Right atrium auricular region (tissue), 2 donors: ENCODE results near the gene DMP1. TPM values are rescaled to one million over a fixed set of nuclear protein-coding genes. Genes with fewer than 3 reads are reported as not detected.
"Not testable (repeated sequence)": the region's sequence is repeated elsewhere in the genome, so short reads cannot be mapped to it uniquely, and the experiment has no call there.

Experiments used
- DNase-seq: peaks from one replicate; pipeline ENCODE4 v3.0.0-alpha.2; 2019; ENCODE audit warnings: low spot score
- H3K27ac ChIP-seq, 2 donors: fragments of 200-600 bp; sonication (generic); 1 replicate in 1 of 2; 2 replicates in 1 of 2; pipeline ENCODE4 v1.5.1; 2016 to 2019
- H3K27me3 ChIP-seq, 2 donors: fragments of 200-600 bp; sonication (generic); one replicate each; pipeline versions ENCODE4 v1.5.1 to v1.6.0; 2017 to 2019
- H3K36me3 ChIP-seq: fragments of 200-600 bp; sonication (generic); one replicate; pipeline ENCODE4 v1.5.1; 2016
- H3K4me1 ChIP-seq, 2 donors: fragments of 200-600 bp; sonication (generic); one replicate each; pipeline versions ENCODE4 v1.5.1 to v1.6.0; 2017 to 2019
- H3K4me3 ChIP-seq, 2 donors: fragments of 200-600 bp; sonication (generic); 1 replicate in 1 of 2; 2 replicates in 1 of 2; pipeline ENCODE4 v1.5.1; 2017 to 2019; ENCODE audit warnings: mild to moderate bottlenecking in 1 of 2, moderate library complexity in 1 of 2
- H3K9me3 ChIP-seq, 2 donors: fragments of 200-600 bp; sonication (generic); one replicate each; pipeline ENCODE4 v1.5.1; 2019
- CTCF ChIP-seq, 2 donors: fragments of 200-600 bp; sonication (generic); IDR thresholded peaks; one replicate each; pipeline ENCODE4 v1.5.1; 2019; ENCODE audit warnings: antibody characterized with exemption in 2 of 2
- total RNA-seq, 2 donors: library from RNA; depleted of rRNA; stranded (reverse); fragments of >200 nt; gene quantifications; one replicate each; pipeline ENCODE4 v1.1.0, GENCODE V29; 2016

Gene DMP1
- total RNA-seq, 2 donors from 2014 or later, result not detected

GRCh38 chr4:87680271-87680670, 30.2 kb downstream of the DMP1 start:
- Histone ChIP-seq H3K27me3 (no peaks in the 10 kb centered on the region), H3K4me1 (no peaks in the 10 kb centered on the region), H3K27ac (peak overlapping the region in 1 of 2 donors; percentile 21), H3K4me3 (no peak overlapping the region), H3K36me3 (no peaks in the 10 kb centered on the region), H3K9me3 (peaks cover 0 to 3% of the 10 kb centered on the region in 2 donors)
- TF ChIP-seq CTCF (IDR thresholded peaks at IDR 0.05), result no peak
- no peak for DNase-seq

- no peaks in the 10 kb centered on the region for H3K36me3 ChIP-seq
- H3K27ac ChIP-seq, result no peak overlapping the region
- TF ChIP-seq CTCF (IDR thresholded peaks at IDR 0.05), result no peak
- no peak overlapping the region for H3K4me3 ChIP-seq
- no peak for DNase-seq
- H3K27me3 ChIP-seq, result no peaks in the 10 kb centered on the region
- H3K4me1 ChIP-seq, result no peaks in the 10 kb centered on the region
- peaks cover 0 to 14% of the 10 kb centered on the region in 2 donors for H3K9me3 ChIP-seq
These were observed 38.2 kb downstream of the DMP1 start for GRCh38 chr4:87688316-87688715.

- DNase-seq, H3K27ac ChIP-seq, H3K36me3 ChIP-seq, H3K4me1 ChIP-seq, H3K4me3 ChIP-seq, H3K27me3 ChIP-seq: not testable (repeated sequence)
- peaks cover 0 to 14% of the 10 kb centered on the region in 2 donors for H3K9me3 ChIP-seq
These were observed 40.9 kb downstream of the DMP1 start for GRCh38 chr4:87690947-87691346.

GRCh38 chr4:87692060-87692459, 42.0 kb downstream of the DMP1 start:
- DNase-seq, H3K4me3 ChIP-seq, H3K27ac ChIP-seq, H3K4me1 ChIP-seq, H3K36me3 ChIP-seq, H3K27me3 ChIP-seq: not testable (repeated sequence)
- H3K9me3 ChIP-seq, result peaks cover 0 to 14% of the 10 kb centered on the region in 2 donors

- Histone ChIP-seq H3K36me3 (no peaks in the 10 kb centered on the region), H3K4me1 (no peaks in the 10 kb centered on the region), H3K4me3 (no peak overlapping the region), H3K9me3 (peaks cover 0 to 3% of the 10 kb centered on the region in 2 donors), H3K27ac (no peak overlapping the region), H3K27me3 (no peaks in the 10 kb centered on the region)
- no peak for TF ChIP-seq CTCF (IDR thresholded peaks at IDR 0.05)
- DNase-seq, result no peak
These were observed 47.2 kb downstream of the DMP1 start for GRCh38 chr4:87697272-87697671.

GRCh38 chr4:87697945-87698344, 47.9 kb downstream of the DMP1 start:
- no peaks in the 10 kb centered on the region for H3K36me3 ChIP-seq
- H3K27ac ChIP-seq, result no peak overlapping the region
- no peak overlapping the region for H3K4me3 ChIP-seq
- TF ChIP-seq CTCF (IDR thresholded peaks at IDR 0.05), result no peak
- no peaks in the 10 kb centered on the region for H3K4me1 ChIP-seq
- no peaks in the 10 kb centered on the region for H3K27me3 ChIP-seq
- H3K9me3 ChIP-seq, result no peaks in the 10 kb centered on the region
- no peak for DNase-seq

GRCh38 chr4:87698394-87698793, 48.3 kb downstream of the DMP1 start:
- DNase-seq, result no peak
- Histone ChIP-seq H3K4me3 (no peak overlapping the region), H3K27ac (no peak overlapping the region), H3K4me1 (no peaks in the 10 kb centered on the region), H3K36me3 (no peaks in the 10 kb centered on the region), H3K27me3 (no peaks in the 10 kb centered on the region), H3K9me3 (no peaks in the 10 kb centered on the region)
- no peak for TF ChIP-seq CTCF (IDR thresholded peaks at IDR 0.05)
